ENCODE data around the gene CABP2.

DNA sequence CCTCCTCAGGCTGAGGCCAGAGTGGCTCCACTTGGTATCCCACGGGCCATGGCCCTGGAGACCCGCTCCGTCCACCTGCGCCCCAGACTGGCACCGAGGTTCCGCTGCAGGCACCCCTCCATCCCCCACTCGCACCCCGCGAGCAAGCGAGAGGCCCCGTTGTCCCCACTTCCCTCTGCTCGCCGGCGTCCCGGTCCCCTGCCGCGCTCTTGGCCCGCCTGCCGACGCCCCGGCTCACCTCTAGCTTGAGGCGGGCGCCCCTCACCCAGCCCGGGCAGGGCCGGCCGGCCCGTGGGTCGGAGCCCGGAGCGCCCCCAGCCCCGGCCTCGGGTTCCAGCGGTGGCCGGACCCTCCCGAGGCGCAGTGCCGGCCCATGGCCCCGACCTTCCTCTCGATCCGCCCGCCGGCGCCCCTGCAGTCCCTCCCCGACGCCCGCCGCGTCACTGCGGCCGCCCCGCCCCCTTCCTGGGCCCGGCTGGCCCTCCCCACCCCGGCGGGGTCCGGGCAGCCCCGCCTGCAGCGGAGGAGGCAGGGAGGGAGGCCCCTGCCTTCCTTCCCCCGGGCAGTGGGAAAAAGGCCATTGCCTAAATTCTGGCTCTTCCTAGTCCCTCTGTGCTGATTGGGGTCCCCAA, 18.2 kb downstream of the CABP2 start, which contains the start of gene PITPNM1:
- TF ChIP-seq, protein P1, sequence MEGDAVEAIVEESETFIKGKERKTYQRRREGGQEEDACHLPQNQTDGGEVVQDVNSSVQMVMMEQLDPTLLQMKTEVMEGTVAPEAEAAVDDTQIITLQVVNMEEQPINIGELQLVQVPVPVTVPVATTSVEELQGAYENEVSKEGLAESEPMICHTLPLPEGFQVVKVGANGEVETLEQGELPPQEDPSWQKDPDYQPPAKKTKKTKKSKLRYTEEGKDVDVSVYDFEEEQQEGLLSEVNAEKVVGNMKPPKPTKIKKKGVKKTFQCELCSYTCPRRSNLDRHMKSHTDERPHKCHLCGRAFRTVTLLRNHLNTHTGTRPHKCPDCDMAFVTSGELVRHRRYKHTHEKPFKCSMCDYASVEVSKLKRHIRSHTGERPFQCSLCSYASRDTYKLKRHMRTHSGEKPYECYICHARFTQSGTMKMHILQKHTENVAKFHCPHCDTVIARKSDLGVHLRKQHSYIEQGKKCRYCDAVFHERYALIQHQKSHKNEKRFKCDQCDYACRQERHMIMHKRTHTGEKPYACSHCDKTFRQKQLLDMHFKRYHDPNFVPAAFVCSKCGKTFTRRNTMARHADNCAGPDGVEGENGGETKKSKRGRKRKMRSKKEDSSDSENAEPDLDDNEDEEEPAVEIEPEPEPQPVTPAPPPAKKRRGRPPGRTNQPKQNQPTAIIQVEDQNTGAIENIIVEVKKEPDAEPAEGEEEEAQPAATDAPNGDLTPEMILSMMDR (conservative IDR thresholded peaks at IDR 0.05 in 1 of 2, IDR thresholded peaks at IDR 0.05 in 1 of 2; ENCODE audit: low read depth in 1 of 2, low read length in 2 of 2), result no peak
- TF ChIP-seq EZH2 (IDR thresholded peaks at IDR 0.05; ENCODE audit: low read length, missing control alignments), result no peak

Data from fibroblast of lung (primary cell).